ENCODE data around the gene ACSS3.

- TF ChIP-seq CTCF (IDR thresholded peaks at IDR 0.05; ENCODE audit: insufficient read depth, low read length, poor library complexity, severe bottlenecking) (no peak), EZH2phosphoT487 (conservative IDR thresholded peaks at IDR 0.05; ENCODE audit: low read length) (no peak)
These were observed 185.2 kb downstream of the ACSS3 start for GRCh38 chr12:81263072-81263471.

Data from SU-DHL-6 (cell line).